ENCODE data around the gene TRPV6. TPM values are rescaled to one million over a fixed set of nuclear protein-coding genes. Genes with fewer than 3 reads are reported as not detected.

Gene TRPV6
- total and polyA plus RNA-seq, 2 experiments from 2014 or later, result 0.08 to 0.80 TPM

Other genes with a start within 250 kb of the TRPV6 start
- not detected in 2 replicates for gene PRSS1, start 136.3 kb downstream of the TRPV6 start, total RNA-seq (2014; rRNA removed; shearing (Covaris generic))
- gene PRSS1, start 136.3 kb downstream of the TRPV6 start, polyA plus RNA-seq (2016; fragmentation: Nextera tagmentation; extraction: Ambion mirVana), result not detected in 2 replicates
- gene PRSS2, start 114.8 kb downstream of the TRPV6 start, total RNA-seq (2014; rRNA removed; shearing (Covaris generic)), result not detected in 2 replicates
- gene PRSS2, start 114.8 kb downstream of the TRPV6 start, polyA plus RNA-seq (2016; fragmentation: Nextera tagmentation; extraction: Ambion mirVana), result not detected in 2 replicates
- 18.1 and 20.8 TPM in 2 replicates for gene EPHB6, start 30.7 kb downstream of the TRPV6 start, total RNA-seq (2014; rRNA removed; shearing (Covaris generic))
- gene EPHB6, start 30.7 kb downstream of the TRPV6 start, polyA plus RNA-seq (2016; fragmentation: Nextera tagmentation; extraction: Ambion mirVana), result 27.5 and 33.2 TPM in 2 replicates
- not detected in 2 replicates for gene TRPV5, start 48.0 kb upstream of the TRPV6 start, total RNA-seq (2014; rRNA removed; shearing (Covaris generic))
- gene TRPV5, start 48.0 kb upstream of the TRPV6 start, polyA plus RNA-seq (2016; fragmentation: Nextera tagmentation; extraction: Ambion mirVana), result not detected in 2 replicates
- not detected in 2 replicates for gene LLCFC1, start 53.7 kb upstream of the TRPV6 start, total RNA-seq (2014; rRNA removed; shearing (Covaris generic))
- not detected in 2 replicates for gene LLCFC1, start 53.7 kb upstream of the TRPV6 start, polyA plus RNA-seq (2016; fragmentation: Nextera tagmentation; extraction: Ambion mirVana)
- 3.6 TPM in 1 of 2 replicates, not detected in the other for gene KEL, start 76.6 kb upstream of the TRPV6 start, total RNA-seq (2014; rRNA removed; shearing (Covaris generic))
- 1.2 TPM in 2 replicates for gene KEL, start 76.6 kb upstream of the TRPV6 start, polyA plus RNA-seq (2016; fragmentation: Nextera tagmentation; extraction: Ambion mirVana)
- gene OR9A2, start 141.4 kb upstream of the TRPV6 start, total RNA-seq (2014; rRNA removed; shearing (Covaris generic)), result 2.6 TPM in 1 of 2 replicates, not detected in the other
- not detected in 2 replicates for gene OR9A2, start 141.4 kb upstream of the TRPV6 start, polyA plus RNA-seq (2016; fragmentation: Nextera tagmentation; extraction: Ambion mirVana)
- gene OR6V1, start 166.6 kb upstream of the TRPV6 start, total RNA-seq (2014; rRNA removed; shearing (Covaris generic)), result not detected in 2 replicates
- not detected in 2 replicates for gene OR6V1, start 166.6 kb upstream of the TRPV6 start, polyA plus RNA-seq (2016; fragmentation: Nextera tagmentation; extraction: Ambion mirVana)
- gene PIP, start 246.3 kb upstream of the TRPV6 start, total RNA-seq (2014; rRNA removed; shearing (Covaris generic)), result not detected in 2 replicates
- gene PIP, start 246.3 kb upstream of the TRPV6 start, polyA plus RNA-seq (2016; fragmentation: Nextera tagmentation; extraction: Ambion mirVana), result not detected in 2 replicates

Data from GM23338 (cell line).